Spleen (tissue), 7 donors: Measurements from ENCODE around the gene MTPN.

ENCODE experiments used
- POLR2A ChIP-seq, 3 donors: fragments of 450-650 bp; IDR thresholded peaks; one replicate each; pipeline ENCODE4 v1.5.1; 2017; ENCODE audit warnings: antibody characterized with exemption in 3 of 3, mild to moderate bottlenecking in 1 of 3
- POLR2AphosphoS5 ChIP-seq, 3 donors: sonication (generic); formaldehyde crosslinking; IDR thresholded peaks; one replicate each; pipeline ENCODE4 v1.5.1; 2017; ENCODE audit warnings: antibody characterized with exemption in 3 of 3
- TF ChIP-seq, protein P1 (sequence below), 11 experiments: fragments of 200-600 bp in 7 of 11; fragments of 450-650 bp in 4 of 11; sonication (generic) in 4 of 11; IDR thresholded peaks in 8 of 11; conservative IDR thresholded peaks in 3 of 11; 1 replicate in 7 of 11; 2 replicates in 4 of 11; pipeline versions ENCODE4 v1.4.0 to v1.8.0; 2016 to 2021; ENCODE audit warnings: antibody characterized with exemption in 11 of 11, inconsistent platforms in 4 of 11, mild to moderate bottlenecking in 1 of 11
- donor health status: DM: no; HTN: no; CAD: no; lungs with moderate emphysema.
- donor health status: DM: no; HTN: no; CAD: no.
- donor health status: DM: no; HTN: no; CAD: no.

- TF ChIP-seq, protein P1, sequence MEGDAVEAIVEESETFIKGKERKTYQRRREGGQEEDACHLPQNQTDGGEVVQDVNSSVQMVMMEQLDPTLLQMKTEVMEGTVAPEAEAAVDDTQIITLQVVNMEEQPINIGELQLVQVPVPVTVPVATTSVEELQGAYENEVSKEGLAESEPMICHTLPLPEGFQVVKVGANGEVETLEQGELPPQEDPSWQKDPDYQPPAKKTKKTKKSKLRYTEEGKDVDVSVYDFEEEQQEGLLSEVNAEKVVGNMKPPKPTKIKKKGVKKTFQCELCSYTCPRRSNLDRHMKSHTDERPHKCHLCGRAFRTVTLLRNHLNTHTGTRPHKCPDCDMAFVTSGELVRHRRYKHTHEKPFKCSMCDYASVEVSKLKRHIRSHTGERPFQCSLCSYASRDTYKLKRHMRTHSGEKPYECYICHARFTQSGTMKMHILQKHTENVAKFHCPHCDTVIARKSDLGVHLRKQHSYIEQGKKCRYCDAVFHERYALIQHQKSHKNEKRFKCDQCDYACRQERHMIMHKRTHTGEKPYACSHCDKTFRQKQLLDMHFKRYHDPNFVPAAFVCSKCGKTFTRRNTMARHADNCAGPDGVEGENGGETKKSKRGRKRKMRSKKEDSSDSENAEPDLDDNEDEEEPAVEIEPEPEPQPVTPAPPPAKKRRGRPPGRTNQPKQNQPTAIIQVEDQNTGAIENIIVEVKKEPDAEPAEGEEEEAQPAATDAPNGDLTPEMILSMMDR (IDR thresholded peaks at IDR 0.05 in 8 of 11, conservative IDR thresholded peaks at IDR 0.05 in 3 of 11) = no peak
- TF ChIP-seq POLR2A (IDR thresholded peaks at IDR 0.05) (no peak), POLR2AphosphoS5 (IDR thresholded peaks at IDR 0.05) (no peak)
These were observed 2.5 kb downstream of the MTPN start for GRCh38 chr7:135974667-135975066.
